ES-I3 (cell line): Measurements from ENCODE around the gene CAPN8.

ENCODE experiments used
- H3K36me3 ChIP-seq: 2 replicates; pipeline ENCODE4 v1.6.1; 2013; ENCODE audit warnings: mild to moderate bottlenecking, low read length, control low read depth, moderate library complexity; ENCODE audit not compliant: insufficient read depth
- H3K4me1 ChIP-seq: 2 replicates; pipeline ENCODE4 v1.6.1; 2013; ENCODE audit warnings: mild to moderate bottlenecking, control low read depth, low read length; ENCODE audit not compliant: insufficient read depth
- H3K9ac ChIP-seq: 2 replicates; pipeline ENCODE4 v1.6.1; 2013; ENCODE audit warnings: low read depth, mild to moderate bottlenecking, low read length, moderate library complexity
- H3K9me3 ChIP-seq: 2 replicates; pipeline ENCODE4 v1.6.1; 2013; ENCODE audit warnings: mild to moderate bottlenecking, low read length, moderate library complexity; ENCODE audit not compliant: control insufficient read depth, insufficient read depth

Gene CAPN8

GRCh38 chr1:223494926-223495645 is 170.4 kb downstream of the CAPN8 start:
- Histone ChIP-seq H3K4me1 (peaks cover under 1% of the 10 kb centered on the region; the same call in 1 of the 2 replicates), H3K9ac (no peak overlapping the region), H3K9me3 (no peaks in the 10 kb centered on the region), H3K36me3 (no peaks in the 10 kb centered on the region)

- H3K36me3 ChIP-seq: no peaks in the 10 kb centered on the region
- no peak overlapping the region for H3K9ac ChIP-seq
- H3K4me1 ChIP-seq: 0 out of 2 replicates have a peak, but pooled peaks cover 4% of the 10 kb centered on the region
- H3K9me3 ChIP-seq: no peaks in the 10 kb centered on the region
Measured at GRCh38 chr1:223492044-223492443, 173.5 kb downstream of the CAPN8 start.
